Measurements from ENCODE around the gene NPRL2. TPM values are rescaled to one million over a fixed set of nuclear protein-coding genes. Genes with fewer than 3 reads are reported as not detected.

NPRL2 gene
- total RNA-seq, 1 experiment from 2014 or later, result 20.6 TPM

DNA sequence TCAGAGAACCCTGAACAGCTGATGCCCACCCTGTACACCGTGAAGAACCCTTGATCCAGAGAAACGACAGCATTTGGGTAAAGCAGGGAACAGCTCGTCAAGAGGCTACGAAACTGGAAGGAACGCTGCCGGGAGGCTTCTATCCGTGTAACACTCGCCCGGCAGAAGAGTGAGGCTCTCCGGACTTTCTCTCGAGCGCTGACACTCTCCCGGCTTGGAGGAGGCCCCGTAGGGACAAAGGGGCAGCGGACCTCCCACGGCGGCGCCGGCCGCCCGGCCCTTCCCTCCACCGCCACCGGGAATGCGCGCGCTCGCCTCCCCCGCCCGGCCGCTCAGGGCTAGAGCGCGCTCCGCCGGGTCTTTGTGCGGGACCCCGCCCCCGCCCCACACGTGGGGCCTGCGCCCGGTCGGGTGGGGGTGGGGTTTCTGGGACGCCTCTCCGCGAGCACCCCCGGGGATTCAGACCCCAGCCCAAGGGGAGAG lies 29.7 kb downstream of the NPRL2 start (continued):
- TF ChIP-seq, protein P1, sequence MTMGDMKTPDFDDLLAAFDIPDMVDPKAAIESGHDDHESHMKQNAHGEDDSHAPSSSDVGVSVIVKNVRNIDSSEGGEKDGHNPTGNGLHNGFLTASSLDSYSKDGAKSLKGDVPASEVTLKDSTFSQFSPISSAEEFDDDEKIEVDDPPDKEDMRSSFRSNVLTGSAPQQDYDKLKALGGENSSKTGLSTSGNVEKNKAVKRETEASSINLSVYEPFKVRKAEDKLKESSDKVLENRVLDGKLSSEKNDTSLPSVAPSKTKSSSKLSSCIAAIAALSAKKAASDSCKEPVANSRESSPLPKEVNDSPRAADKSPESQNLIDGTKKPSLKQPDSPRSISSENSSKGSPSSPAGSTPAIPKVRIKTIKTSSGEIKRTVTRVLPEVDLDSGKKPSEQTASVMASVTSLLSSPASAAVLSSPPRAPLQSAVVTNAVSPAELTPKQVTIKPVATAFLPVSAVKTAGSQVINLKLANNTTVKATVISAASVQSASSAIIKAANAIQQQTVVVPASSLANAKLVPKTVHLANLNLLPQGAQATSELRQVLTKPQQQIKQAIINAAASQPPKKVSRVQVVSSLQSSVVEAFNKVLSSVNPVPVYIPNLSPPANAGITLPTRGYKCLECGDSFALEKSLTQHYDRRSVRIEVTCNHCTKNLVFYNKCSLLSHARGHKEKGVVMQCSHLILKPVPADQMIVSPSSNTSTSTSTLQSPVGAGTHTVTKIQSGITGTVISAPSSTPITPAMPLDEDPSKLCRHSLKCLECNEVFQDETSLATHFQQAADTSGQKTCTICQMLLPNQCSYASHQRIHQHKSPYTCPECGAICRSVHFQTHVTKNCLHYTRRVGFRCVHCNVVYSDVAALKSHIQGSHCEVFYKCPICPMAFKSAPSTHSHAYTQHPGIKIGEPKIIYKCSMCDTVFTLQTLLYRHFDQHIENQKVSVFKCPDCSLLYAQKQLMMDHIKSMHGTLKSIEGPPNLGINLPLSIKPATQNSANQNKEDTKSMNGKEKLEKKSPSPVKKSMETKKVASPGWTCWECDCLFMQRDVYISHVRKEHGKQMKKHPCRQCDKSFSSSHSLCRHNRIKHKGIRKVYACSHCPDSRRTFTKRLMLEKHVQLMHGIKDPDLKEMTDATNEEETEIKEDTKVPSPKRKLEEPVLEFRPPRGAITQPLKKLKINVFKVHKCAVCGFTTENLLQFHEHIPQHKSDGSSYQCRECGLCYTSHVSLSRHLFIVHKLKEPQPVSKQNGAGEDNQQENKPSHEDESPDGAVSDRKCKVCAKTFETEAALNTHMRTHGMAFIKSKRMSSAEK (CRISPR knock-in tag; IDR thresholded peaks at IDR 0.05; ENCODE audit: borderline replicate concordance), result no peak
- TF ChIP-seq OVOL2 (CRISPR knock-in tag; IDR thresholded peaks at IDR 0.05; ENCODE audit: borderline replicate concordance) (no peak), CBFB (CRISPR knock-in tag; IDR thresholded peaks at IDR 0.05; ENCODE audit: low read depth) (no peak), ZNF396 (CRISPR knock-in tag; IDR thresholded peaks at IDR 0.05; ENCODE audit: borderline replicate concordance) (no peak), ZBTB21 (CRISPR knock-in tag; IDR thresholded peaks at IDR 0.05; ENCODE audit: borderline replicate concordance) (no peak), ZNF121 (CRISPR knock-in tag; IDR thresholded peaks at IDR 0.05) (no peak)
- TF ChIP-seq, protein P2, sequence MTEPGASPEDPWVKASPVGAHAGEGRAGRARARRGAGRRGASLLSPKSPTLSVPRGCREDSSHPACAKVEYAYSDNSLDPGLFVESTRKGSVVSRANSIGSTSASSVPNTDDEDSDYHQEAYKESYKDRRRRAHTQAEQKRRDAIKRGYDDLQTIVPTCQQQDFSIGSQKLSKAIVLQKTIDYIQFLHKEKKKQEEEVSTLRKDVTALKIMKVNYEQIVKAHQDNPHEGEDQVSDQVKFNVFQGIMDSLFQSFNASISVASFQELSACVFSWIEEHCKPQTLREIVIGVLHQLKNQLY (CRISPR knock-in tag; IDR thresholded peaks at IDR 0.05), result no peak
- TF ChIP-seq, protein P3, sequence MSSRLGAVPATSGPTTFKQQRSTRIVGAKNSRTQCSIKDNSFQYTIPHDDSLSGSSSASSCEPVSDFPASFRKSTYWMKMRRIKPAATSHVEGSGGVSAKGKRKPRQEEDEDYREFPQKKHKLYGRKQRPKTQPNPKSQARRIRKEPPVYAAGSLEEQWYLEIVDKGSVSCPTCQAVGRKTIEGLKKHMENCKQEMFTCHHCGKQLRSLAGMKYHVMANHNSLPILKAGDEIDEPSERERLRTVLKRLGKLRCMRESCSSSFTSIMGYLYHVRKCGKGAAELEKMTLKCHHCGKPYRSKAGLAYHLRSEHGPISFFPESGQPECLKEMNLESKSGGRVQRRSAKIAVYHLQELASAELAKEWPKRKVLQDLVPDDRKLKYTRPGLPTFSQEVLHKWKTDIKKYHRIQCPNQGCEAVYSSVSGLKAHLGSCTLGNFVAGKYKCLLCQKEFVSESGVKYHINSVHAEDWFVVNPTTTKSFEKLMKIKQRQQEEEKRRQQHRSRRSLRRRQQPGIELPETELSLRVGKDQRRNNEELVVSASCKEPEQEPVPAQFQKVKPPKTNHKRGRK (CRISPR knock-in tag; IDR thresholded peaks at IDR 0.05; ENCODE audit: borderline replicate concordance), result no peak
- TF ChIP-seq, protein P4, sequence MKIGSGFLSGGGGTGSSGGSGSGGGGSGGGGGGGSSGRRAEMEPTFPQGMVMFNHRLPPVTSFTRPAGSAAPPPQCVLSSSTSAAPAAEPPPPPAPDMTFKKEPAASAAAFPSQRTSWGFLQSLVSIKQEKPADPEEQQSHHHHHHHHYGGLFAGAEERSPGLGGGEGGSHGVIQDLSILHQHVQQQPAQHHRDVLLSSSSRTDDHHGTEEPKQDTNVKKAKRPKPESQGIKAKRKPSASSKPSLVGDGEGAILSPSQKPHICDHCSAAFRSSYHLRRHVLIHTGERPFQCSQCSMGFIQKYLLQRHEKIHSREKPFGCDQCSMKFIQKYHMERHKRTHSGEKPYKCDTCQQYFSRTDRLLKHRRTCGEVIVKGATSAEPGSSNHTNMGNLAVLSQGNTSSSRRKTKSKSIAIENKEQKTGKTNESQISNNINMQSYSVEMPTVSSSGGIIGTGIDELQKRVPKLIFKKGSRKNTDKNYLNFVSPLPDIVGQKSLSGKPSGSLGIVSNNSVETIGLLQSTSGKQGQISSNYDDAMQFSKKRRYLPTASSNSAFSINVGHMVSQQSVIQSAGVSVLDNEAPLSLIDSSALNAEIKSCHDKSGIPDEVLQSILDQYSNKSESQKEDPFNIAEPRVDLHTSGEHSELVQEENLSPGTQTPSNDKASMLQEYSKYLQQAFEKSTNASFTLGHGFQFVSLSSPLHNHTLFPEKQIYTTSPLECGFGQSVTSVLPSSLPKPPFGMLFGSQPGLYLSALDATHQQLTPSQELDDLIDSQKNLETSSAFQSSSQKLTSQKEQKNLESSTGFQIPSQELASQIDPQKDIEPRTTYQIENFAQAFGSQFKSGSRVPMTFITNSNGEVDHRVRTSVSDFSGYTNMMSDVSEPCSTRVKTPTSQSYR (CRISPR knock-in tag; IDR thresholded peaks at IDR 0.05), result no peak
- TF ChIP-seq, protein P5, sequence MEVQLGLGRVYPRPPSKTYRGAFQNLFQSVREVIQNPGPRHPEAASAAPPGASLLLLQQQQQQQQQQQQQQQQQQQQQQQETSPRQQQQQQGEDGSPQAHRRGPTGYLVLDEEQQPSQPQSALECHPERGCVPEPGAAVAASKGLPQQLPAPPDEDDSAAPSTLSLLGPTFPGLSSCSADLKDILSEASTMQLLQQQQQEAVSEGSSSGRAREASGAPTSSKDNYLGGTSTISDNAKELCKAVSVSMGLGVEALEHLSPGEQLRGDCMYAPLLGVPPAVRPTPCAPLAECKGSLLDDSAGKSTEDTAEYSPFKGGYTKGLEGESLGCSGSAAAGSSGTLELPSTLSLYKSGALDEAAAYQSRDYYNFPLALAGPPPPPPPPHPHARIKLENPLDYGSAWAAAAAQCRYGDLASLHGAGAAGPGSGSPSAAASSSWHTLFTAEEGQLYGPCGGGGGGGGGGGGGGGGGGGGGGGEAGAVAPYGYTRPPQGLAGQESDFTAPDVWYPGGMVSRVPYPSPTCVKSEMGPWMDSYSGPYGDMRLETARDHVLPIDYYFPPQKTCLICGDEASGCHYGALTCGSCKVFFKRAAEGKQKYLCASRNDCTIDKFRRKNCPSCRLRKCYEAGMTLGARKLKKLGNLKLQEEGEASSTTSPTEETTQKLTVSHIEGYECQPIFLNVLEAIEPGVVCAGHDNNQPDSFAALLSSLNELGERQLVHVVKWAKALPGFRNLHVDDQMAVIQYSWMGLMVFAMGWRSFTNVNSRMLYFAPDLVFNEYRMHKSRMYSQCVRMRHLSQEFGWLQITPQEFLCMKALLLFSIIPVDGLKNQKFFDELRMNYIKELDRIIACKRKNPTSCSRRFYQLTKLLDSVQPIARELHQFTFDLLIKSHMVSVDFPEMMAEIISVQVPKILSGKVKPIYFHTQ (CRISPR knock-in tag; IDR thresholded peaks at IDR 0.05), result no peak
- TF ChIP-seq, protein P6, sequence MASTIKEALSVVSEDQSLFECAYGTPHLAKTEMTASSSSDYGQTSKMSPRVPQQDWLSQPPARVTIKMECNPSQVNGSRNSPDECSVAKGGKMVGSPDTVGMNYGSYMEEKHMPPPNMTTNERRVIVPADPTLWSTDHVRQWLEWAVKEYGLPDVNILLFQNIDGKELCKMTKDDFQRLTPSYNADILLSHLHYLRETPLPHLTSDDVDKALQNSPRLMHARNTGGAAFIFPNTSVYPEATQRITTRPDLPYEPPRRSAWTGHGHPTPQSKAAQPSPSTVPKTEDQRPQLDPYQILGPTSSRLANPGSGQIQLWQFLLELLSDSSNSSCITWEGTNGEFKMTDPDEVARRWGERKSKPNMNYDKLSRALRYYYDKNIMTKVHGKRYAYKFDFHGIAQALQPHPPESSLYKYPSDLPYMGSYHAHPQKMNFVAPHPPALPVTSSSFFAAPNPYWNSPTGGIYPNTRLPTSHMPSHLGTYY (CRISPR knock-in tag; IDR thresholded peaks at IDR 0.05), result no peak

Data from WTC11 (cell line).